COLO668 (cell line): ENCODE results near the gene CRHBP.
"Not testable (repeated sequence)": the region's sequence is repeated elsewhere in the genome, so short reads cannot be mapped to it uniquely, and the experiment has no call there.

Source experiments
- DNase-seq: peaks from one replicate; lab custom pipeline; 2025; ENCODE audit not compliant: unreplicated experiment; lab: John Stamatoyannopoulos, UW

Gene CRHBP

GRCh38 chr5:76958991-76959767, 6.3 kb downstream of the CRHBP start:
- no peak for DNase-seq

GRCh38 chr5:76960004-76960625, 7.3 kb downstream of the CRHBP start:
- no peak for DNase-seq

- no peak for DNase-seq
Measured at GRCh38 chr5:76964060-76964459, 11.2 kb downstream of the CRHBP start.

GRCh38 chr5:76971511-76971910, 18.7 kb downstream of the CRHBP start:
- no peak for DNase-seq

GRCh38 chr5:76972689-76973088, 19.8 kb downstream of the CRHBP start:
- DNase-seq = no peak

DNA sequence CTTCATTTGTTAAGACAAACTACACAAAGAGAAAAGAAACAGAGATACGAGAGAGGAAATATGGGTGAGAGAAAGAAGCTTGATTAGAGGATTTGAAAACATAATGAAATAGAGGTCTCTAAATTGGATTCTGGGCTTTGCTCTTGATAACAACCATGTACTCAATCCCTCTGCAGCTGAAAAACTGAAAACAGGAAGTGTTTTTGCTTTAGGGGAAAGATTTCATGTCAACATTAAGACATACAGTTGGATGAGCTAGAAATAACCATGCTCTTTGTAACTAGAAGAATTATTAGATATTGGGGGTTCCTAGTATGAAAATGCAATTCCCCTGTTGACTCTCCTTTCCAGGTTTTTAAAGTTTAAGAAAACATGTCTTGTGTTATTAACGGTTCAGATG, 21.9 kb downstream of the CRHBP start:
- DNase-seq = no peak

- DNase-seq = no peak
Measured at GRCh38 chr5:76978869-76979268, 26.0 kb downstream of the CRHBP start.

- DNase-seq = no peak
Measured at GRCh38 chr5:76980518-76981144, 27.8 kb downstream of the CRHBP start.

DNA sequence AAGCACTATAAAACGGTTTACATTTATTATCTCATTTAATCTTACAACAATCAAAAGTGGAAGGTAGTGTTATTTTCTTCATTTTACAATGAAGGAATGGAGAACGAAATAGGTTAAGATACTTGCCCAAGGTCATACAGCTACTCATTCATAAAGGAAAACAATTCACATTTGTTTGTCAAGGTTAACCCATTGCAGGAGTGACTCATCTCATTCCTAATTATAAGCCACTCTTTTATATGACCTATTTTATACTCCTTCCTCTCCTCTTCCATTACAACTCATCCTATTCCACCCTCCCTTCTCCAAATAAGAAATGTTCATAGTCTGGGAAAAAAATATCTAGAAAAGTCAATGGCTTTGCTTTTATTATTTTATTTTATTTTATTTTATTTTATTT, 29.6 kb downstream of the CRHBP start:
- no peak for DNase-seq

DNA sequence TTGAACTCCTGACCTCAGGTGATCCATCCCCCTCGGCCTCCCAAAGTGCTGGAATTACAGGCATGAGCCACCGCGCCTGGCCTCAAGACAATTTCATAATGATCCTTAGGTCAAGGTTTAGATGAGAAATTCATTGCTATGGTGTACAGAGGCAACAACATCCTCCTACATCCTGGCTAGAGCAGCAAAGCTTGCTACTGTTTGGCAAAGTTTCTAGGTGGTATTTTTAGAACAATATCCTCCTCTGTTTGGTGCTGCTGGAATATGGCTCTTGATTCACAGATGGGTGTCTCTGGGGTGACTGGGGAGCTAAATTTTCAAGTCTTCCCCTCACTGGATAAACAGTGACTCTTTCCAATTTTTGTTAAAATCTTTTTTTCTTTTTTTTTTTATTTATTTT, 30.6 kb downstream of the CRHBP start:
- DNase-seq = no peak

DNA sequence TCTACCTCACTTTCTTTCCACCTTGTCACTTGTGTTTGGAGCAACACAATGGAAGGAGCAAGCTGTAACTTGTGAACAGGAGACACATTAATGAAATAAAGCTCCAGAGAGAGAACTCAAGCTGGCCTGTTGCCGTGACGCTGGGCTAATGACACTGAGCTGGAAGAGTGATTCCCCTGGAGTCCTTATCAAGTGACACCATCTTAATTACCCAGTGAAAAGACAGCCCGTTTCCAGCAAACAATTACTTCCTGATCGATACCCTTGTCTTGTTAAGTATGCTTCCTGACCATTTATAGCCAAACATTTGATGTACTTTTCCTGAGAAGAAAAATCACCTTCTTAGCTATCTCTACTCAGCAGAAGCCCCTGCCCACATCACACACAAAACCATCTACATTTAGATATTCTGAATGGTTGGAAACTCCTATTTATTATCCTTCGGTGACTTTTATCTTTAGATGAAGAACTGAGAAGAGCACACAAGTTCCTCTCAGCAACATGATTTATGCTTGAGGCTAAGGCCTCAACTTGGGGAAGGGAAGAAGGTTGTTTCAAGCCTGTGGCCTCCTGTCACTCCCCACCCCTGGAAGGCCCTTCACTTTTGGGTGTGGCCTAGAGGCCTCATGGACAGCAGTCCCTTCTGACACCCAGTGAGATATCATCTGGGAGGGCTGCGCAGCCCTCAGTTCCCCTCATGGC, 34.1 kb downstream of the CRHBP start:
- DNase-seq = no peak

DNA sequence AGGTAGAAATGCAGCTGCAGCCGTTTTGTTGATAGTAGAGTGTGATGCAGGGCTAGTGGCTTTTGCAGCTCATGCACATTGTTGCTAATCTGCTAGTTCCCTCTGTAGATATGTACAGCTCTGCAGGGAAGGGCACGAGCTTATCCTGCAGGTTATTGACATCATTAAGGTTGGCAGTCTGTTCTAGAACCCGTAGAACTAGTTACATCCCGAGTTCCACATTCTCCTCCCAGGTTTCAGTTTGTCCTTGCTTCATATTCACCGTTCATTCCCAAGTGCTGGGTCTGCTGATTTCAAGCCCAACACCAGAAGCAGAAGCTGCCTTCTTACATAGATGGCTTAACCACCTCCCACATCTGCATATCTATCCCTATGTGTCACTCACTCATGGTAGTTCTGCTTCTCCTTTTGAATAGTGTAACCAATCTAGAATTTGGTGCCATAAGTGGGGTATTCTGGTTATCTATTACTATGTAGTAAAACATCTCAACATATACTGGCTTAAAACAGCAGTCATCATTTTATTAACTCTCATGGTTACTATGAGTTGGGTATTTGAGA, 38.1 kb downstream of the CRHBP start:
- no peak for DNase-seq

GRCh38 chr5:76993436-76993835, 40.6 kb downstream of the CRHBP start:
- DNase-seq = not testable (repeated sequence)

- no peak for DNase-seq
Measured at GRCh38 chr5:76994337-76994736, 41.5 kb downstream of the CRHBP start.

- DNase-seq = not testable (repeated sequence)
Measured at GRCh38 chr5:76998251-76998650, 45.4 kb downstream of the CRHBP start.

GRCh38 chr5:76999451-76999850, 46.6 kb downstream of the CRHBP start:
- DNase-seq = no peak

- DNase-seq = no peak
Measured at GRCh38 chr5:77003246-77003645, 50.4 kb downstream of the CRHBP start.

GRCh38 chr5:77006124-77006523, 53.3 kb downstream of the CRHBP start:
- DNase-seq = no peak

DNA sequence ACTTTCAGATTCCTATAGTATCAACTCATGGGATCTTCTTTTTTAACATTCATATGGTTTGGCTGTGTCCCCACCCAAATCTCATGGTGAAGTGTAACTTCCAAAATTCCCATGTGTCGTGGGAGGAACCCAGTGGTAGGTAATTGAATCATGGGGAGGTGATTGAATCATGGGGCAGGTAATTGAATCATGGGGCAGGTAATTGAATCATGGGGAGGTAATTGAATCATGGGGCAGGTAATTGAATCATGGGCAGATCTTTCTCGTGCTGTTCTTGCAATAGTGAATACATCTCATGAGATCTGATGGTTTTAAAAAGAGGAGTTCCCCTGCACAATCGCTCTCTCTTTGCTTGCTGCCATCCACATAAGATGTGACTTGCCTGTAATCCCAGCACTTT, 55.6 kb downstream of the CRHBP start:
- no peak for DNase-seq

DNA sequence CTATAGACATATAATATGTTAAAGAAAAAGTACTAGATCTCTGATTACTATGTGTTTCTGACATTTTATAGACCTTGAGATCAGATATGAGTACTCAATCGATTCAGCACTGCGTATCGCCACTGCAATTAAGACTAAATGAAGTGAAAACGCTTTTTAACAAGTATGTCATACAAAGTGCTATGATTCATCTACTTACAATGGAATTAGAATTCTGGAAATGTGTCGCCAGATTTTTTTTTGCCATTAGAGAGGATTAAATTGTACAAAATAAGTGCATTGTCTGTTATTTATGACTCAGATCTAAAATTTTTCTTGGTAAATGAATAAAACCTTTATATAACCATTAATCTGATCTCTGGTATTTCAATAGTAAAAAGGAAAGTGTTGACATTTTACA, 57.4 kb downstream of the CRHBP start:
- DNase-seq = no peak

GRCh38 chr5:77011498-77011897, 58.7 kb downstream of the CRHBP start:
- DNase-seq = no peak
